ENCODE data around the gene SLC20A1. TPM values are rescaled to one million over a fixed set of nuclear protein-coding genes. Genes with fewer than 3 reads are reported as not detected.
A peak's percentile ranks its signal among the peaks of the same experiment; 100 is the strongest.

Gene SLC20A1
- total and polyA plus RNA-seq, 3 experiments from 2014 or later = 68.0 to 105 (median 102) TPM

DNA sequence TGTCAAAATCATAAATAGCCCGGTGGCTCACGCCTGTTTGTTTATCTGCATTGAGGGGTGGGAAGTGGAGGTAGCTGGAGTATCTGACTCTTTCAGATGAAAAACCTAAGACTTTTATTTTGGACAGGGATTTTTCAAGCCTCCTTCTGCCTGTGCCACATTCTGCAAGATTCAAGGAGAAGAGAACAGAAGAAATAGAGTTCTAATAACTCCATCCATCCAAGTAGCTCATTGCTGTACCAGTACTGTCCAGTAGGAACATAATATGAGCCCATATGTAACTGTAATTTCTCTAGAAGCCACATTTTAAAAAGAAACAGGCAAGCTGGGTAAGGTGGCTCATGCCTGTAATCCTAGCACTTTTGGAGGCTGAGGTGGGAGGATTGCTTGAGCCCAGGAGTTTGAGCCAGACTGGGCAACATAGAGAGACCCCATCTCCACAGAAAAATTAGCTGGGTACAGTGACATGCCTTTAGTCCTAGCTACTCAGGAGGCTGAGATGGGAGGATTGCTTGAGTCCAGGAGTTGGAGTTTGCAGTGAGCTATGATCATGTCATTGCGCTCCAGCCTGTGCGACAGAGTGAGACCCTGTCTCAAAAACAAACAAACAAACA is 39.6 kb downstream of the SLC20A1 start:
- ChIA-PET POLR2A (interaction anchor here (1.2 kb wide), 1 partner anchor 40 kb away, joined by 4 read pairs; the partner anchor contains the start of gene SLC20A1), CTCF (interaction anchor here (0.9 to 1.4 kb wide), 2 partner anchors 9 to 55 kb away, joined by 3 read pairs; no protein-coding TSS in a partner anchor)
- no peaks in the 10 kb centered on the region for H3K27me3 Mint-ChIP-seq
- peaks cover 13 to 19% (median 18%) of the 10 kb centered on the region in 3 donors for H3K4me1 Mint-ChIP-seq
- Histone ChIP-seq H3K36me3 (ENCODE audit: insufficient read depth, low read length) (no peaks in the 10 kb centered on the region), H3K27me3 (ENCODE audit: insufficient read depth, low read length, poor library complexity, severe bottlenecking) (no peaks in the 10 kb centered on the region), H3K27ac (ENCODE audit: low read depth, low read length) (no peak overlapping the region), H3K4me3 (ENCODE audit: low read length) (no peak overlapping the region), H3K4me1 (ENCODE audit: insufficient read depth, low read length) (peaks cover 4% of the 10 kb centered on the region), H3K9me3 (ENCODE audit: low read length) (no peaks in the 10 kb centered on the region)
- DNase-seq = no peak
- H3K4me3 Mint-ChIP-seq = no peak overlapping the region
- no peaks in the 10 kb centered on the region for H3K9me3 Mint-ChIP-seq
- no peaks in the 10 kb centered on the region for H3K36me3 Mint-ChIP-seq
- no peak overlapping the region for H3K27ac Mint-ChIP-seq

DNA sequence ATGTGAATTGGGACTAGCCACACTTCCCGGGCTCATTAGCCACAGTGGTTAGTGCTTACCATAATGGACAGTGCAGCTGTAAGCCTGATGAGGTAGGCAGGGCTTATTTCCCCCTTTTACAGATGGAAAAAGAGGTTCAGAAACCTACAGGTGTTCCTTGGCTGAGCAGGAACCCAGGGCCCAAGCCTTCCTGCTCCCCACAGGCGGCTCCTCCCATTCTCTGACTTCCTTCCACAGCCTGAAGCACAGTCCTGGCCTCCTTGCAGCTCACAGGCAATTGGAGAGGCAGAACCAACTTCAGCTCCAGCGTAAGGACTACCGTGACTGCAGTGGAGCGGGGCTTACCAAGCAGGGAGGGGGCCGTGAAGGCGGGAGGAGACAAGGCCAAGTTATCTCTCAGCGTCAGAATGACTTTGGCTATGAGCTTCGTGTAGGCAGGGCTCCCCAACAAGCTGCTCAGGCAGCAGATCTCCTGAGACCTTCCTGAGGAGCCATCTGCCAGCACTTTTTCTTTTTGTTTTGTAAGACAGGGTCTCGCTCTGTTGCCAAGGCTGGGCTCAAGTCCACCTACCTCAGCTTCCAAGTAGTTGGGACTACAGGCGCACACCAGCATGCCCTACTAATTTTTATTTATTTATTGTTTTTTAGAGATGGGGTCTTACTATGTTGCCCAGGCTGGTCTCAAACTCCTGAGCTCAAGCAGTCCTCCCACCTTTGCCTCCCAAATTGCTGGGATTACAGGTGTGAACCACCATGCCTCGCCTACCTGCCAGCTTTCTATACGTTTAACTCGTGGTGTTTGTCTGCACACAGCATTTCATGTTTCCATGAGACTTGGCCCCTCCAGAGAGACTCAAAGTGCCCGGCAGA is 40.8 kb downstream of the SLC20A1 start:
- Mint-ChIP-seq H3K27ac (no peak overlapping the region), H3K4me3 (peak overlapping the region in 1 of 7 donors; percentile 9), H3K4me1 (peaks cover 24 to 29% (median 27%) of the 10 kb centered on the region in 3 donors), H3K27me3 (peaks cover 0 to 2% of the 10 kb centered on the region in 2 donors), H3K9me3 (no peaks in the 10 kb centered on the region), H3K36me3 (no peaks in the 10 kb centered on the region)
- no peak for DNase-seq
- Histone ChIP-seq H3K4me1 (ENCODE audit: insufficient read depth, low read length) (peaks cover 11% of the 10 kb centered on the region), H3K4me3 (ENCODE audit: low read length) (no peak overlapping the region), H3K36me3 (ENCODE audit: insufficient read depth, low read length) (no peaks in the 10 kb centered on the region), H3K27ac (ENCODE audit: low read depth, low read length) (peak overlapping the region; percentile 53), H3K27me3 (ENCODE audit: insufficient read depth, low read length, poor library complexity, severe bottlenecking) (no peaks in the 10 kb centered on the region), H3K9me3 (ENCODE audit: low read length) (no peaks in the 10 kb centered on the region)
- CTCF ChIA-PET = interaction anchor here (1.1 to 2.3 kb wide), 4 partner anchors 41 to 87 kb away, joined by 3 to 7 read pairs (median 4); partner anchors contain the start of gene SLC20A1
- POLR2A ChIA-PET = no interaction called here

DNA sequence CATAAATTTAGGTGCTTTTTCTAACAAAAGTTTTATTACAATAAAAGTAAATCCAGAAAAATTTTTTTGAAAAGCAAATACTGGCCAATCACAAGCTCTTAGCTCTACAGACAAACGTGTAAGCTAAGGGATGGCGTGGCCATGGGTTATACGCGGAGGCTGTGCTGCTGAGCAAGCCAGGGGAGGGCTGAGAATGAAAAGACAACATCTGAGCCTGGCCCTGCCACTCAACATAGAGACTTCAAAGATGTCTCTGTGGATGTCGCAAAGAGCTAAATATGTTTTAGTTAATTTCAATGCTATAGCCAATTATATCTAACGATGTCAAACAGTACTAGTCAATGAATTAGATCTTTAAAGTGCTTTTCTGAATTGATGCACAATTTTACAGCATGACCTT is 41.8 kb downstream of the SLC20A1 start:
- POLR2A ChIA-PET = no interaction called here
- Mint-ChIP-seq H3K4me3 (no peak overlapping the region), H3K4me1 (peaks cover 33 to 39% (median 36%) of the 10 kb centered on the region in 3 donors), H3K36me3 (no peaks in the 10 kb centered on the region), H3K9me3 (no peaks in the 10 kb centered on the region), H3K27me3 (peaks cover 0 to 2% of the 10 kb centered on the region in 2 donors), H3K27ac (no peak overlapping the region)
- Histone ChIP-seq H3K4me1 (ENCODE audit: insufficient read depth, low read length) (peaks cover 18% of the 10 kb centered on the region), H3K4me3 (ENCODE audit: low read length) (no peak overlapping the region), H3K9me3 (ENCODE audit: low read length) (no peaks in the 10 kb centered on the region), H3K27ac (ENCODE audit: low read depth, low read length) (no peak overlapping the region), H3K36me3 (ENCODE audit: insufficient read depth, low read length) (no peaks in the 10 kb centered on the region), H3K27me3 (ENCODE audit: insufficient read depth, low read length, poor library complexity, severe bottlenecking) (no peaks in the 10 kb centered on the region)
- CTCF ChIA-PET = interaction anchor here (1.1 to 2.3 kb wide), 4 partner anchors 42 to 88 kb away, joined by 3 to 7 read pairs (median 4); partner anchors contain the start of gene SLC20A1
- no peak for DNase-seq

DNA sequence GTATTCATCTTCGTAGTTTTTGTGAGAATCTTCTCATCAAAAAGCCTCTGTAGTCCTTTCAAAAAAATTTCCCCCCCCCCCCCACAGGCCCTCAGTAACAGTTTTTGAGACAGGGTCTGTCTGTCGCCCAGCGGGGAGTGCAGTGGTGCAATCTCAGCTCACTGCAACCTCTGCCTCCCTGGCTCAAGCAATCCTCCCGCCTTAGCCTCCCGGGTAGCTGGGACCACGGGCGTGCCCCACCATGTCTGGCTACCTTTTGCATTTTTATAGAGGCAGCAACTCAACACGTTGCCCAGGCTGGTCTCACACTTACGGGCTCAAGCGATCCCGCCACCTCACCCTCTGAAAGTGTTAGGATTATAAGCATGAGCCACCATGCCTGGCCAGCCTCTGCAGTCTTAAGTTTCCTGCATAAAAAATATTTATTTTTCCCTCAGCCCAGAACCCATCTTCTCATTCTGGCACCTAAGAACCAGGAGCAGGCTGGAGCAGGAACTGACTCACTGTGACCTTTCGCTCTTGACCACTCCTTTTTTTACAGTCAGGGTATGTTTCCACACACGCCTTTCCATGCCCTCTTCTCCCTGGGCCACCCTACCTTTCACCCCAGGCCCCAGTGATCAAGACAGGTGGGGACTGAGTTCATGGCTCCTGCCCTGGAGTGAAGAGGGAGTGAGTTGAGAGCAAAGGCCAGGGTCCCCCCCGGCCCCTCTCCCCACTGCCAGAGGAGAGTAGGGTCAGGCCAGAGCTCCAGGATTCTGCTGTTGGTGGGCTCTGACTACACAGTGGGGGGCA is 42.5 kb downstream of the SLC20A1 start:
- Mint-ChIP-seq H3K27ac (no peak overlapping the region), H3K36me3 (no peaks in the 10 kb centered on the region), H3K27me3 (peaks cover 0 to 2% of the 10 kb centered on the region in 2 donors), H3K4me1 (peaks cover 41 to 46% (median 44%) of the 10 kb centered on the region in 3 donors), H3K4me3 (no peak overlapping the region), H3K9me3 (no peaks in the 10 kb centered on the region)
- Histone ChIP-seq H3K9me3 (ENCODE audit: low read length) (no peaks in the 10 kb centered on the region), H3K27ac (ENCODE audit: low read depth, low read length) (no peak overlapping the region), H3K36me3 (ENCODE audit: insufficient read depth, low read length) (no peaks in the 10 kb centered on the region), H3K27me3 (ENCODE audit: insufficient read depth, low read length, poor library complexity, severe bottlenecking) (no peaks in the 10 kb centered on the region), H3K4me3 (ENCODE audit: low read length) (no peak overlapping the region), H3K4me1 (ENCODE audit: insufficient read depth, low read length) (peaks cover 26% of the 10 kb centered on the region)
- CTCF ChIA-PET = interaction anchor here (1.1 to 6.0 kb wide), 5 partner anchors 42 to 87 kb away, joined by 3 to 132 read pairs (median 5); partner anchors contain the start of gene SLC20A1
- no peak for DNase-seq
- POLR2A ChIA-PET = no interaction called here

DNA sequence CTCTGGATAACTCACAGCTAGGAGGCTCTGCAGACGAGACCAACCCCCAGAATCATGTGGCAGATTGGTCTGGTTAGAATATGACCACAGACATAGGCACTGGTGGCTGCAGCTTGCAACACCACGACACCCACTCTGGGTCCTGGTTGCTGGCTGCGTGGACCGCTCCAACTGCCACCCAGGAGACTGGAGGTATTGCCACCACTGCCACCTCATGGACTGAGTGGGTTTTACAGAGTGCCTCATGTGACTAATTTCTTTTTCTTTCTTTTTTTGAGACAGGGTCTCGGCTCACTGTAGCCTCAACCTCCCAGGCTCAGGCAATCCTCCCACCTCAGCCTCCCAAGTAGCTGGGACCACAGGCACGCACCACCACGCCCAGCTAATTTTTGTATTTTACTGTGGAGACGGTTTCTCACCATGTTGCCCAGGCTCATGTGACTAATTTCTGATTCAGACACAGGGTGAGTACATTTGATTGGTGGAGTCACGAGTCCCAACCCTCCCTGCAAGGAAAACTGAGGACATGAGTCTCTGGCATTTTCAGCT is 45.2 kb downstream of the SLC20A1 start:
- peak overlapping the region in 6 of 7 donors; percentile 57 to 90 (median 74) for H3K4me3 Mint-ChIP-seq

DNA sequence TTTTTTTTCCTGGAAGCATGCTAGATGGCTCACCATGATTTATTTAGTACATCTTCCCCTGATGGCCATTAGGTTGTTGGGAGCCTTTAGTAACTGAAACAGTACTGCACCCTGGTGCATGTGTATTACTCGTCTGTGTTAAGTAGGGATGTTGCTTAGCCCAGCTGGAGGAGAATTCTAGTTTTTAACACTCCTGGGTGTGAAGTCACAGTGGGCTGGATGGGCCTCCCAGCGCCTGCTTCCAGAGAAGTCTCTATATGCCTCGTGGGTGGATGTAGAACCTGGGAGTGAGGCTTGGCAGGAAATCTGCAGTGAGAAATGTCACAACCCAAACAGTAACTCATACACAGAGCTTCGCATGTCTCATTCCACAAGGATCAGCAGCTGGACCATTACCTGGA is 46.1 kb downstream of the SLC20A1 start:
- no peaks in the 10 kb centered on the region for H3K36me3 ChIP-seq (ENCODE audit: insufficient read depth, low read length)
- H3K4me1 Mint-ChIP-seq = peaks cover 27 to 29% (median 29%) of the 10 kb centered on the region in 3 donors
- DNase-seq = no peak
- H3K27ac ChIP-seq (ENCODE audit: low read depth, low read length) = no peak overlapping the region
- ChIA-PET CTCF (interaction anchor here (0.7 to 6.0 kb wide), 13 partner anchors 9 to 100 kb away, joined by 3 to 132 read pairs (median 6); no protein-coding TSS in a partner anchor), POLR2A (interaction anchor here (0.7 to 2.4 kb wide), 4 partner anchors 46 to 91 kb away, joined by 4 to 8 read pairs (median 4); partner anchors contain the start of gene SLC20A1)
- H3K36me3 Mint-ChIP-seq = no peaks in the 10 kb centered on the region
- no peak overlapping the region for H3K4me3 ChIP-seq (ENCODE audit: low read length)
- H3K27me3 ChIP-seq (ENCODE audit: insufficient read depth, low read length, poor library complexity, severe bottlenecking) = no peaks in the 10 kb centered on the region
- peak overlapping the region; percentile 11 to 93 (median 44) for H3K27ac Mint-ChIP-seq
- peaks cover 26% of the 10 kb centered on the region for H3K4me1 ChIP-seq (ENCODE audit: insufficient read depth, low read length)
- no peaks in the 10 kb centered on the region for H3K9me3 Mint-ChIP-seq
- H3K4me3 Mint-ChIP-seq = peak overlapping the region in 4 of 7 donors; percentile 12 to 73 (median 61)
- peaks cover 0 to 2% of the 10 kb centered on the region in 2 donors for H3K27me3 Mint-ChIP-seq
- no peaks in the 10 kb centered on the region for H3K9me3 ChIP-seq (ENCODE audit: low read length)

More for the DNA sequence above, 45.2 kb downstream of the SLC20A1 start:
- peak overlapping the region; percentile 19 to 93 (median 85) for H3K27ac Mint-ChIP-seq
- POLR2A ChIA-PET = interaction anchor here (2.4 kb wide), 1 partner anchor 45 kb away, joined by 8 read pairs; the partner anchor contains the start of gene SLC20A1
- Histone ChIP-seq H3K4me3 (ENCODE audit: low read length) (no peak overlapping the region), H3K9me3 (ENCODE audit: low read length) (no peaks in the 10 kb centered on the region), H3K27me3 (ENCODE audit: insufficient read depth, low read length, poor library complexity, severe bottlenecking) (no peaks in the 10 kb centered on the region), H3K27ac (ENCODE audit: low read depth, low read length) (no peak overlapping the region), H3K4me1 (ENCODE audit: insufficient read depth, low read length) (peaks cover 26% of the 10 kb centered on the region), H3K36me3 (ENCODE audit: insufficient read depth, low read length) (no peaks in the 10 kb centered on the region)
- no peaks in the 10 kb centered on the region for H3K9me3 Mint-ChIP-seq
- peaks cover 27 to 29% (median 29%) of the 10 kb centered on the region in 3 donors for H3K4me1 Mint-ChIP-seq
- peak; percentile 52 to 78 (median 64) for DNase-seq
- CTCF ChIA-PET = interaction anchor here (0.7 to 6.0 kb wide), 22 partner anchors 9 to 92 kb away, joined by 3 to 132 read pairs (median 5); partner anchors contain the start of gene SLC20A1
- peaks cover 0 to 2% of the 10 kb centered on the region in 2 donors for H3K27me3 Mint-ChIP-seq
- no peaks in the 10 kb centered on the region for H3K36me3 Mint-ChIP-seq

DNA sequence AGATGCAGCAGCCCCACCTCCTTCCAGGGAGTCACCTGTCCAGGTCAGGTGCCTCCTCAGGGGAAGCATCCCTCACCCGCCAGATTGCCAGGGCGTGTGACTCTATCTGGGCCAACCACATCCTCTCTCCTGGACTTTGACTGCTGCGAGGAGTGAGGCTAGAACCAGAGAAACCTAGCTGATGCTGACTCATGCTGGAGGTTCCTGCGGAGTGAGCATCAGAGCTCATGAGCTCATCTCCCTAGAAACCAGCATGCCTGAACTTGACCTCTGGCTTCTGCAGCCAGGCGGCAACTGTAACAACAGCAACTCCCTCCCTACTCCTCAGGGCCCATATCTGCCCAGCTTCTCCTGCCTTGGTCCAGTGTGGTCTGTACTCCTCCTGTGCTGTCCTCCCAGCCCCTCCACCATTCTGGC is 46.8 kb downstream of the SLC20A1 start:
- ChIA-PET CTCF (interaction anchor here (0.7 to 6.0 kb wide), 10 partner anchors 8 to 101 kb away, joined by 3 to 132 read pairs (median 3); no protein-coding TSS in a partner anchor), POLR2A (interaction anchor here (0.7 to 2.4 kb wide), 4 partner anchors 47 to 91 kb away, joined by 4 to 8 read pairs (median 4); partner anchors contain the start of gene SLC20A1)
- Histone ChIP-seq H3K27me3 (ENCODE audit: insufficient read depth, low read length, poor library complexity, severe bottlenecking) (no peaks in the 10 kb centered on the region), H3K4me1 (ENCODE audit: insufficient read depth, low read length) (peaks cover 26% of the 10 kb centered on the region), H3K9me3 (ENCODE audit: low read length) (no peaks in the 10 kb centered on the region), H3K36me3 (ENCODE audit: insufficient read depth, low read length) (no peaks in the 10 kb centered on the region), H3K27ac (ENCODE audit: low read depth, low read length) (peak overlapping the region; percentile 21), H3K4me3 (ENCODE audit: low read length) (no peak overlapping the region)
- no peaks in the 10 kb centered on the region for H3K9me3 Mint-ChIP-seq
- H3K36me3 Mint-ChIP-seq = no peaks in the 10 kb centered on the region
- peak overlapping the region in 5 of 7 donors; percentile 36 to 63 (median 60) for H3K4me3 Mint-ChIP-seq
- peak in 4 of 5 donors; percentile 15 to 58 (median 29) for DNase-seq
- peaks cover 0 to 2% of the 10 kb centered on the region in 2 donors for H3K27me3 Mint-ChIP-seq
- peak overlapping the region; percentile 1 to 96 (median 84) for H3K27ac Mint-ChIP-seq
- H3K4me1 Mint-ChIP-seq = peaks cover 27 to 29% (median 29%) of the 10 kb centered on the region in 3 donors

Data from CD8-positive, alpha-beta memory T cell (primary cell).